Stimulated activated CD4-positive, alpha-beta T cell treated with anti-CD3 and anti-CD28 coated beads, Interleukin-12 subunit alpha, Interleukin-12 subunit beta, amount 100 ng/mL, for 48 hours (primary cell): ENCODE measurements around the gene TPRG1L.

Experiments used
- DNase-seq, 3 donors: peaks; one replicate each; pipeline ENCODE4 v3.0.0-alpha.2; 2020; ENCODE audit warnings: low read depth in 2 of 3, low spot score in 1 of 3

TPRG1L gene

GRCh38 chr1:3593745-3594144 lies 31.1 kb upstream of the TPRG1L start:
- no peak for DNase-seq

GRCh38 chr1:3594706-3595377 lies 30.0 kb upstream of the TPRG1L start:
- DNase-seq, result no peak

GRCh38 chr1:3595949-3596348 lies 28.9 kb upstream of the TPRG1L start:
- DNase-seq, result no peak

GRCh38 chr1:3596663-3597598 lies 27.9 kb upstream of the TPRG1L start:
- DNase-seq, result no peak

- DNase-seq, result no peak
Observed at GRCh38 chr1:3597599-3597964, 27.2 kb upstream of the TPRG1L start.

- DNase-seq, result no peak
Observed at GRCh38 chr1:3598051-3598491, 26.7 kb upstream of the TPRG1L start.

GRCh38 chr1:3598522-3599285 lies 26.1 kb upstream of the TPRG1L start:
- DNase-seq, result no peak

- no peak for DNase-seq
Observed at GRCh38 chr1:3599286-3599811, 25.5 kb upstream of the TPRG1L start.

GRCh38 chr1:3599816-3600215 lies 25.0 kb upstream of the TPRG1L start:
- DNase-seq, result no peak

GRCh38 chr1:3600354-3600753 lies 24.5 kb upstream of the TPRG1L start:
- no peak for DNase-seq

GRCh38 chr1:3601743-3602142 lies 23.1 kb upstream of the TPRG1L start:
- no peak for DNase-seq

- DNase-seq, result no peak
Observed at GRCh38 chr1:3602375-3602774, 22.4 kb upstream of the TPRG1L start.

- no peak for DNase-seq
Observed at GRCh38 chr1:3603156-3603555, 21.7 kb upstream of the TPRG1L start.

- DNase-seq, result no peak
Observed at GRCh38 chr1:3603571-3604467, 21.0 kb upstream of the TPRG1L start.

- no peak for DNase-seq
Observed at GRCh38 chr1:3604468-3604974, 20.3 kb upstream of the TPRG1L start.

- DNase-seq, result no peak
Observed at GRCh38 chr1:3604997-3605823, 19.6 kb upstream of the TPRG1L start.

- no peak for DNase-seq
Observed at GRCh38 chr1:3606779-3607702, 17.8 kb upstream of the TPRG1L start.

- DNase-seq, result no peak
Observed at GRCh38 chr1:3607703-3608065, 17.1 kb upstream of the TPRG1L start.
